ENCODE results near the gene PTS.

DNA sequence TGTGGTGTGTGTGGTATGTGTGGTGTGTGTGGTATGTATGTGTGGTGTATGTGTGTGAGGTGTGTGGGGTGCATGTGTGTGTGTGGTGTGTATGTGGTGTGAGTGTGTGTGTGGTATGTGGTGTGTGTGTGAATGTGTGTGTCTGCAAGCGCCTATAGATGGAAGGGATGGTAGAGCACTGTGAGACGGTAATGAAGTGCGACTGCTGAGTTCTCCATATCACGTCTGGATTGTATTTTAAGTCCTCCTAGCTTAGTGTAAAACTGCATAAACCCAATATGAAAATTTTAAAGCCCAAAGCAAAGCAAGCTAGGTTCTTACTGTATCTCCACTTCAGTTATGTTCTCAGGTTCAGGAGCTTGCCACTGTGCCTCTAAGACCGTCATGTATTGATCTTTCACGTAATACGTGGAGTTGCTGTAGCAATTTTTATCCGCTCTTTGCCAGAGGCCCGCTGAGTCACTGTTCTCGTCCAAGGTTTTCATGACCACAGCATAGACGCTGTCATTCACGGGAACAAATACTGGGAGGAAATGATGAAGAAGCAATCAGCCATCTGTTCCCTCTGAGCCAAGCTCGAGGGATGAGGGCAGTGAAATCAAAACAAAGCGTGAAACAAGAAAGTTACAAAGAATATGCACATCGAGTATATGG, 29.0 kb downstream of the PTS start:
- TF ChIP-seq CTCF (IDR thresholded peaks at IDR 0.05) (no peak), POLR2A (IDR thresholded peaks at IDR 0.05) (no peak)

Measured in thyroid gland (tissue), 4 donors.